ENCODE results near the gene GIMAP8.

DNA sequence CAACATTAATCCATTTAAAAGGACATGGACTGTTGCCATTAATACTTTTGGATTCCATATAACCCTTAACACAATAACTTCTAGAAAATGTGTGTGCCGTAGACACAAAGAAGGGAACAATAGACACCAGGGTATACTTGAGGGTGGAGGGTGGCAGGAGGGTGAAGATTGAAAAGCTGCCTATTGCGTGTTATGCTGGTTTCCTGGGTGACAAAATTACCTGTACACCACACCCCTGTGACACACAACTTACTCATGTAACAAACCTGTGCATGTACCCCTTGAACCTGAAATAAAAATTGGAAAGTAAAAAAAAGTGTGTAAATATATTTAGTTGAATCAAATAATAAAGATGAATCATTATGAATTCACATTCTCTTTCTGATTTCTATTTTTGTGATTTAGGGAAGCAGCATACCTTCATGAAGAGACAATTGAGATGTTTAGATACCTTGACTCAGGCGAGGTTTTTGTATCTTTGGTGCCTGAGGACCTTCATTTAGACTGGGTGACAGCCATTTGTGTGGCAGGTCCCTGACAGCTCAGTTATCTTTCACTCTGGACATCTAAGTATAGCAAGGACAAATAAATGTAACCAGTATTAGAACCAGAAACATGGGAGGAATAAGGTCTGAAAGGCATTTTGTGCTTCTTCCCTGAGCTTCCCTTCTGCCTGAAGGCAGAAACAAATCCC is 28.7 kb downstream of the GIMAP8 start:
- TF ChIP-seq CTCF (IDR thresholded peaks at IDR 0.05) (no peak), ZFX (IDR thresholded peaks at IDR 0.05; ENCODE audit: borderline replicate concordance) (no peak)

Data from 22Rv1 (cell line).